ENCODE measurements around the gene C1RL.

GRCh38 chr12:7142809-7143465 lies 33.9 kb upstream of the C1RL start:
- TF ChIP-seq CTCF (IDR thresholded peaks at IDR 0.05) (no peak), BHLHE40 (IDR thresholded peaks at IDR 0.05; ENCODE audit: low read depth, low read length) (no peak), NFE2L2 (conservative IDR thresholded peaks at IDR 0.05; ENCODE audit: low read length) (no peak), MAZ (IDR thresholded peaks at IDR 0.05; ENCODE audit: borderline replicate concordance, low read depth, low read length) (no peak), USF2 (IDR thresholded peaks at IDR 0.05) (no peak), EP300 (IDR thresholded peaks at IDR 0.05) (no peak), ATOH8 (CRISPR knock-in tag; IDR thresholded peaks at IDR 0.05; ENCODE audit: low read depth) (no peak), POLR2A (IDR thresholded peaks at IDR 0.05; ENCODE audit: low read length) (no peak), SREBF2 (IDR thresholded peaks at IDR 0.05) (no peak)
